Measurements from ENCODE around the gene RBP4.

The RBP4 gene

GRCh38 chr10:93595378-93596161 is 5.5 kb downstream of the RBP4 start:
- no peak for DNase-seq (ENCODE audit: low read depth)

GRCh38 chr10:93594518-93594917 is 6.5 kb downstream of the RBP4 start:
- no peak for DNase-seq (ENCODE audit: low read depth)

- DNase-seq (ENCODE audit: low read depth): no peak
Observed at GRCh38 chr10:93593749-93594148, 7.3 kb downstream of the RBP4 start.

GRCh38 chr10:93593254-93593653 is 7.8 kb downstream of the RBP4 start:
- no peak for DNase-seq (ENCODE audit: low read depth)

GRCh38 chr10:93591065-93591808 is 9.8 kb downstream of the RBP4 start:
- DNase-seq (ENCODE audit: low read depth): no peak

- DNase-seq (ENCODE audit: low read depth): no peak
Observed at GRCh38 chr10:93590638-93591037, 10.4 kb downstream of the RBP4 start.

- no peak for DNase-seq (ENCODE audit: low read depth)
Observed at GRCh38 chr10:93589648-93590562, 11.1 kb downstream of the RBP4 start.

- no peak for DNase-seq (ENCODE audit: low read depth)
Observed at GRCh38 chr10:93584445-93584844, 16.6 kb downstream of the RBP4 start.

- DNase-seq (ENCODE audit: low read depth): no peak
Observed at GRCh38 chr10:93580828-93581227, 20.2 kb downstream of the RBP4 start.

- DNase-seq (ENCODE audit: low read depth): no peak
Observed at GRCh38 chr10:93579985-93580711, 20.9 kb downstream of the RBP4 start.

- no peak for DNase-seq (ENCODE audit: low read depth)
Observed at GRCh38 chr10:93579089-93579488, 21.9 kb downstream of the RBP4 start.

- DNase-seq (ENCODE audit: low read depth): no peak
Observed at GRCh38 chr10:93577565-93577964, 23.5 kb downstream of the RBP4 start.

- no peak for DNase-seq (ENCODE audit: low read depth)
Observed at GRCh38 chr10:93576888-93577287, 24.1 kb downstream of the RBP4 start.

GRCh38 chr10:93573924-93574323 is 27.1 kb downstream of the RBP4 start:
- no peak for DNase-seq (ENCODE audit: low read depth)

- no peak for DNase-seq (ENCODE audit: low read depth)
Observed at GRCh38 chr10:93573051-93573909, 27.8 kb downstream of the RBP4 start.

- DNase-seq (ENCODE audit: low read depth): no peak
Observed at GRCh38 chr10:93572606-93573005, 28.4 kb downstream of the RBP4 start.

GRCh38 chr10:93570383-93570782 is 30.7 kb downstream of the RBP4 start:
- no peak for DNase-seq (ENCODE audit: low read depth)

GRCh38 chr10:93568105-93568390 is 33.0 kb downstream of the RBP4 start:
- DNase-seq (ENCODE audit: low read depth): no peak

- no peak for DNase-seq (ENCODE audit: low read depth)
Observed at GRCh38 chr10:93567277-93568104, 33.5 kb downstream of the RBP4 start.

All from stimulated activated CD8-positive, alpha-beta memory T cell treated with anti-CD3 and anti-CD28 coated beads, Interleukin-12 subunit alpha, Interleukin-12 subunit beta, amount 100 ng/mL, for 1 hour (primary cell).